H1 (cell line): ENCODE data around the gene ARHGAP6. TPM values are rescaled to one million over a fixed set of nuclear protein-coding genes. Genes with fewer than 3 reads are reported as not detected.

Source experiments
- CTCF ChIA-PET: fragments of 300-600 bp; sonication (Branson Sonifier 250); formaldehyde crosslinking; loops from one replicate; lab custom pipeline; 2021; ENCODE audit not compliant: partially characterized antibody; lab: Charles Lee
- POLR2A ChIA-PET: fragments of 300-600 bp; sonication (Branson Sonifier 250); formaldehyde crosslinking; loops from one replicate; lab custom pipeline; 2021; ENCODE audit warnings: inconsistent platforms; ENCODE audit not compliant: partially characterized antibody; lab: Charles Lee
- DNase-seq, 2 experiments: peaks; one replicate each; pipeline versions ENCODE4 v3.0.0 to v3.0.0-alpha.2; 2010 to 2022; ENCODE audit warnings: low spot score in 2 of 2, low read depth in 1 of 2, mixed read lengths in 1 of 2
- FAIRE-seq: peaks from 2 replicates; lab custom pipeline; 2011; peaks lifted over from hg19 to GRCh38; lab: Jason Lieb, UNC
- H2AFZ ChIP-seq: 2 replicates; pipeline ENCODE4 v1.8.1; 2012; ENCODE audit warnings: low read length, inconsistent platforms
- H2AK5ac ChIP-seq: 2 replicates; pipeline ENCODE4 v1.6.1; 2013; ENCODE audit warnings: low read depth, low read length
- H2BK120ac ChIP-seq: replicated peaks from 2 replicates; pipeline ENCODE3; 2013; ENCODE audit warnings: low read depth, low read length, inconsistent platforms
- H2BK12ac ChIP-seq: 2 replicates; pipeline ENCODE4 v1.6.1; 2013; ENCODE audit warnings: low read depth, low read length
- H2BK15ac ChIP-seq: 2 replicates; pipeline ENCODE4 v1.6.1; 2013; ENCODE audit warnings: low read length
- H2BK20ac ChIP-seq: 2 replicates; pipeline ENCODE4 v1.6.1; 2013; ENCODE audit warnings: low read length
- H2BK5ac ChIP-seq: 2 replicates; pipeline ENCODE4 v1.6.1; 2013; ENCODE audit warnings: low read depth, low read length
- H3K14ac ChIP-seq: 2 replicates; pipeline ENCODE4 v1.6.1; 2013; ENCODE audit warnings: inconsistent platforms; ENCODE audit not compliant: insufficient read length
- H3K18ac ChIP-seq: 2 replicates; pipeline ENCODE4 v1.6.1; 2013; ENCODE audit warnings: low read length; ENCODE audit errors: extremely low read depth
- H3K23ac ChIP-seq: 2 replicates; pipeline ENCODE4 v1.6.1; 2013; ENCODE audit warnings: inconsistent platforms; ENCODE audit not compliant: insufficient read length
- H3K23me2 ChIP-seq: 2 replicates; pipeline ENCODE4 v1.6.1; 2013; ENCODE audit warnings: low read depth, low read length
- H3K27ac ChIP-seq: 2 replicates; pipeline ENCODE4 v1.6.1; 2011; ENCODE audit warnings: low read depth, low read length, inconsistent platforms
- H3K27me3 ChIP-seq, 4 experiments: replicated peaks in 1 of 4; 1 replicate in 1 of 4; 2 replicates in 3 of 4; pipeline versions ENCODE4 v1.6.1 to v1.8.1; 2011 to 2013; ENCODE audit warnings: low read length in 3 of 4, mild to moderate bottlenecking in 3 of 4, inconsistent platforms in 2 of 4, mixed read lengths in 2 of 4, moderate library complexity in 1 of 4; ENCODE audit not compliant: control insufficient read depth in 3 of 4, insufficient read depth in 3 of 4; ENCODE audit errors: extremely low read depth in 1 of 4
- H3K36me3 ChIP-seq, 4 experiments: 2 replicates each; pipeline versions ENCODE4 v1.6.1 to v1.8.1; 2011 to 2013; ENCODE audit warnings: mild to moderate bottlenecking in 4 of 4, low read length in 3 of 4, moderate library complexity in 2 of 4, control low read depth in 1 of 4, inconsistent platforms in 1 of 4; ENCODE audit not compliant: insufficient read depth in 4 of 4, control insufficient read depth in 2 of 4
- H3K4ac ChIP-seq: replicated peaks from 2 replicates; pipeline ENCODE3; 2013; ENCODE audit warnings: low read length, low read depth, mixed read lengths, inconsistent platforms; ENCODE audit not compliant: insufficient read length
- H3K4me1 ChIP-seq, 4 experiments: replicated peaks in 1 of 4; 1 replicate in 1 of 4; 2 replicates in 3 of 4; pipeline versions ENCODE4 v1.6.1 to v1.8.1; 2011 to 2013; ENCODE audit warnings: low read length in 3 of 4, inconsistent platforms in 2 of 4, mixed read lengths in 1 of 4; ENCODE audit not compliant: insufficient read depth in 4 of 4, control insufficient read depth in 3 of 4
- H3K4me2 ChIP-seq, 2 experiments: 2 replicates each; pipeline versions ENCODE4 v1.6.1 to v1.8.1; 2011 to 2013; ENCODE audit warnings: low read depth in 2 of 2, low read length in 2 of 2, control low read depth in 1 of 2, inconsistent platforms in 1 of 2, mild to moderate bottlenecking in 1 of 2; ENCODE audit not compliant: insufficient read depth in 1 of 2
- H3K4me3 ChIP-seq, 4 experiments: fragments of 200-600, 300-600 bp in 1 of 4; sonication (generic), shearing (Covaris generic), sonication (Bioruptor Twin) in 1 of 4; 2 replicates each; pipeline versions ENCODE4 v1.5.1 to v1.8.1; 2011 to 2016; ENCODE audit warnings: low read length in 4 of 4, low read depth in 3 of 4, control low read depth in 2 of 4, inconsistent platforms in 2 of 4, mild to moderate bottlenecking in 2 of 4, mixed read lengths in 1 of 4, moderate library complexity in 1 of 4; ENCODE audit not compliant: insufficient read depth in 2 of 4; ENCODE audit errors: extremely low read depth in 1 of 4
- H3K56ac ChIP-seq: replicated peaks from 2 replicates; pipeline ENCODE3; 2013; ENCODE audit warnings: low read depth, mild to moderate bottlenecking, mixed read lengths, low read length, inconsistent platforms; ENCODE audit not compliant: insufficient read length
- H3K79me1 ChIP-seq: 2 replicates; pipeline ENCODE4 v1.6.1; 2013; ENCODE audit warnings: low read depth, low read length, control low read depth
- H3K79me2 ChIP-seq, 2 experiments: 2 replicates each; pipeline versions ENCODE4 v1.6.1 to v1.8.1; 2012 to 2013; ENCODE audit warnings: low read length in 2 of 2, mild to moderate bottlenecking in 2 of 2, inconsistent platforms in 1 of 2; ENCODE audit not compliant: insufficient read depth in 2 of 2, control insufficient read depth in 1 of 2
- H3K9ac ChIP-seq, 4 experiments: replicated peaks in 1 of 4; 1 replicate in 1 of 4; 2 replicates in 3 of 4; pipeline versions ENCODE4 v1.6.1 to v1.8.1; 2011 to 2013; ENCODE audit warnings: low read depth in 3 of 4, low read length in 3 of 4, control low read depth in 2 of 4, mild to moderate bottlenecking in 2 of 4, moderate library complexity in 2 of 4, inconsistent platforms in 1 of 4; ENCODE audit errors: extremely low read depth in 1 of 4
- H3K9me3 ChIP-seq, 2 experiments: 2 replicates each; pipeline versions ENCODE4 v1.6.1 to v1.8.1; 2012 to 2013; ENCODE audit warnings: mild to moderate bottlenecking in 2 of 2, moderate library complexity in 2 of 2, control low read depth in 1 of 2, inconsistent platforms in 1 of 2, low read depth in 1 of 2, low read length in 1 of 2, mixed read lengths in 1 of 2; ENCODE audit not compliant: insufficient read depth in 2 of 2
- H4K20me1 ChIP-seq, 2 experiments: replicated peaks in 1 of 2; 2 replicates each; pipeline versions ENCODE3 to v1.8.1; 2011 to 2013; ENCODE audit warnings: inconsistent platforms in 2 of 2, low read length in 2 of 2, mild to moderate bottlenecking in 1 of 2; ENCODE audit not compliant: insufficient read depth in 2 of 2, control insufficient read depth in 1 of 2
- H4K5ac ChIP-seq: 2 replicates; pipeline ENCODE4 v1.6.1; 2013; ENCODE audit warnings: low read length, low read depth, mixed read lengths, inconsistent platforms; ENCODE audit not compliant: insufficient read length
- H4K8ac ChIP-seq: 2 replicates; pipeline ENCODE4 v1.8.0; 2013; ENCODE audit warnings: mild to moderate bottlenecking, moderate library complexity, low read length, inconsistent platforms; ENCODE audit not compliant: insufficient read depth; ENCODE audit errors: extremely low read depth
- H4K91ac ChIP-seq: replicated peaks from 2 replicates; pipeline ENCODE3; 2013; ENCODE audit warnings: low read length, mixed read lengths, inconsistent platforms; ENCODE audit not compliant: insufficient read length
- ASH2L ChIP-seq: fragments of 200-600, 300-600 bp; sonication (generic); IDR thresholded peaks from one replicate; pipeline ENCODE4 v1.7.1; 2017; ENCODE audit warnings: low read length
- ATF2 ChIP-seq: IDR thresholded peaks from 2 replicates; pipeline ENCODE4 v1.6.1; 2012; ENCODE audit warnings: low read length, inconsistent platforms
- ATF3 ChIP-seq: IDR thresholded peaks from 2 replicates; pipeline ENCODE4 v1.6.1; 2011; ENCODE audit warnings: low read depth, mild to moderate bottlenecking, low read length; ENCODE audit not compliant: insufficient read depth
- CHD2 ChIP-seq: IDR thresholded peaks from 2 replicates; pipeline ENCODE4 v1.6.1; 2012; ENCODE audit warnings: low read length, improper control_type of control experiment
- EP300 ChIP-seq, 2 experiments: IDR thresholded peaks; 1 replicate in 1 of 2; 2 replicates in 1 of 2; pipeline ENCODE4 v1.6.1; 2011 to 2012; ENCODE audit warnings: low read depth in 2 of 2, low read length in 2 of 2, mild to moderate bottlenecking in 2 of 2, borderline replicate concordance in 1 of 2, inconsistent platforms in 1 of 2, moderate library complexity in 1 of 2
- MAX ChIP-seq: IDR thresholded peaks from 2 replicates; pipeline ENCODE4 v1.6.1; 2012; ENCODE audit warnings: inconsistent platforms
- POLR2A ChIP-seq, 2 experiments: IDR thresholded peaks; 1 replicate in 1 of 2; 2 replicates in 1 of 2; pipeline ENCODE4 v1.6.1; 2011; ENCODE audit warnings: low read depth in 2 of 2, low read length in 2 of 2, mild to moderate bottlenecking in 2 of 2; ENCODE audit errors: control extremely low read depth in 1 of 2
- POU5F1 ChIP-seq: IDR thresholded peaks from 2 replicates; pipeline ENCODE4 v1.6.1; 2011; ENCODE audit warnings: low read depth, mild to moderate bottlenecking, low read length, moderate library complexity
- RBBP5 ChIP-seq: IDR thresholded peaks from 2 replicates; pipeline ENCODE4 v1.7.1; 2012; ENCODE audit warnings: low read depth, mild to moderate bottlenecking, inconsistent platforms, low read length, moderate library complexity, borderline replicate concordance
- SIRT6 ChIP-seq: IDR thresholded peaks from one replicate; pipeline ENCODE4 v1.7.1; 2012; ENCODE audit warnings: low read length, inconsistent platforms
- SP1 ChIP-seq: IDR thresholded peaks from 2 replicates; pipeline ENCODE4 v1.6.1; 2011; ENCODE audit warnings: low read depth, low read length
- SRF ChIP-seq: IDR thresholded peaks from 2 replicates; pipeline ENCODE4 v1.6.1; 2011; ENCODE audit warnings: mild to moderate bottlenecking, low read depth, low read length, moderate library complexity
- TBP ChIP-seq: IDR thresholded peaks from 2 replicates; pipeline ENCODE4 v1.6.1; 2011; ENCODE audit warnings: low read depth, low read length, improper control_type of control experiment
- YY1 ChIP-seq: IDR thresholded peaks from 2 replicates; pipeline ENCODE4 v1.6.1; 2011; ENCODE audit warnings: low read depth, mild to moderate bottlenecking, low read length
- WGBS, 2 experiments: shearing (Covaris generic) in 1 of 2; methylation state at CpG; one replicate each; pipeline versions ENCODE4 v1.1.6 to v1.1.7; 2013 to 2015; ENCODE audit warnings: low lambda C conversion rate in 2 of 2, mixed read lengths in 2 of 2, inconsistent platforms in 1 of 2, low coverage in 1 of 2, missing lambda C conversion rate in 1 of 2; ENCODE audit not compliant: insufficient replicate concordance in 2 of 2, insufficient coverage in 1 of 2, insufficient read length in 1 of 2; ENCODE audit errors: extremely low coverage in 1 of 2, missing lambda C conversion rate in 1 of 2; 5-methylcytosine and 5-hydroxymethylcytosine counted together
- polyA plus RNA-seq, 7 experiments: library from polyadenylated mRNA; depleted of rRNA in 3 of 7; stranded (reverse) in 5 of 7; unstranded in 2 of 7; fragments of >200 nt in 5 of 7; fragments of 200-250 nt in 2 of 7; gene quantifications; 1 replicate in 5 of 7; 2 replicates in 1 of 7; 4 replicates in 1 of 7; pipeline versions ENCODE4 v1.2.1 to v1.2.3, GENCODE V29; 2011 to 2013; ENCODE audit warnings: missing spikeins in 2 of 7, mixed read lengths in 2 of 7
- total RNA-seq: library from RNA; stranded (reverse); fragmentation: NEBNext Ultra II Directional; extraction: Animal tissue kit (Norgen Biotek cat#: 25700); gene quantifications from 2 replicates; pipeline ENCODE4 v1.2.1, GENCODE V29; 2021

The ARHGAP6 gene
- total and polyA plus RNA-seq, 2 of the 8 experiments (the other 6 are each of a cell fraction or from before 2014, with no cell fraction given), result 0.35 to 0.82 TPM

GRCh38 chrX:11261260-11261659, 404.5 kb downstream of the ARHGAP6 start:
- WGBS, 2 experiments, result 70% methylated on average over 1 of the region's 1 CpG; no CpG with 5 or more reads in 1 of the 2 experiments
- H2AK5ac ChIP-seq, result no peak overlapping the region
- no peak overlapping the region for H3K14ac ChIP-seq
- H2BK20ac ChIP-seq, result no peak overlapping the region
- H3K23ac ChIP-seq, result no peak overlapping the region
- no peak overlapping the region for H2BK15ac ChIP-seq
- no peaks in the 10 kb centered on the region for H4K20me1 ChIP-seq
- no peaks in the 10 kb centered on the region for H3K79me2 ChIP-seq
- no peak overlapping the region for H3K56ac ChIP-seq
- H3K4me3 ChIP-seq, result no peak overlapping the region
- H4K91ac ChIP-seq, result no peak overlapping the region
- H3K23me2 ChIP-seq, result no peaks in the 10 kb centered on the region
- H2BK12ac ChIP-seq, result no peak overlapping the region
- H3K18ac ChIP-seq, result no peak overlapping the region
- H2BK5ac ChIP-seq, result no peak overlapping the region
- DNase-seq (no peak), FAIRE-seq (no peak)
- H3K9ac ChIP-seq, result no peak overlapping the region
- no peaks in the 10 kb centered on the region for H3K9me3 ChIP-seq
- no peak overlapping the region for H3K4ac ChIP-seq
- ChIA-PET CTCF (no interaction called here), POLR2A (no interaction called here)
- no peak overlapping the region for H2AFZ ChIP-seq
- no peak overlapping the region for H4K8ac ChIP-seq
- H3K27ac ChIP-seq, result no peak overlapping the region
- H3K79me1 ChIP-seq, result no peaks in the 10 kb centered on the region
- H3K4me2 ChIP-seq, result no peak overlapping the region
- H3K36me3 ChIP-seq, result no peaks in the 10 kb centered on the region
- no peaks in the 10 kb centered on the region for H3K27me3 ChIP-seq
- no peaks in the 10 kb centered on the region for H3K4me1 ChIP-seq
- no peak overlapping the region for H2BK120ac ChIP-seq
- H4K5ac ChIP-seq, result no peak overlapping the region
- TF ChIP-seq POU5F1, result no peak
- no peak for TF ChIP-seq SRF
- no peak for TF ChIP-seq MAX
- TF ChIP-seq ATF3, result no peak
- no peak for TF ChIP-seq ASH2L
- no peak for TF ChIP-seq SIRT6
- no peak for TF ChIP-seq EP300 (IDR thresholded peaks at IDR 0.05; ENCODE audit: borderline replicate concordance in 1 of 2, low read depth in 2 of 2, low read length in 2 of 2)
- no peak for TF ChIP-seq TBP
- no peak for TF ChIP-seq ATF2
- TF ChIP-seq RBBP5, result no peak
- TF ChIP-seq SP1, result no peak
- no peak for TF ChIP-seq CHD2
- TF ChIP-seq YY1, result no peak
- TF ChIP-seq POLR2A (IDR thresholded peaks at IDR 0.05; ENCODE audit: control extremely low read depth in 1 of 2, low read depth in 2 of 2, low read length in 2 of 2), result no peak
